ENCODE measurements around the gene EIF6. TPM values are rescaled to one million over a fixed set of nuclear protein-coding genes. Genes with fewer than 3 reads are reported as not detected.
A peak's percentile ranks its signal among the peaks of the same experiment; 100 is the strongest.

EIF6 gene
- total RNA-seq, 4 donors from 2014 or later, result 176 to 240 (median 198) TPM

- Histone ChIP-seq H3K27ac (peak overlapping the region; percentile 96 to 99 (median 98)), H3K27me3 (no peaks in the 10 kb centered on the region), H3K4me3 (no peak overlapping the region), H3K4me1 (peaks cover 21 to 82% (median 36%) of the 10 kb centered on the region in 3 donors), H3K36me3 (peaks cover 19 to 74% (median 19%) of the 10 kb centered on the region in 3 donors), H3K9me3 (no peaks in the 10 kb centered on the region)
- no peak for TF ChIP-seq POLR2A (IDR thresholded peaks at IDR 0.05)
- TF ChIP-seq CTCF (IDR thresholded peaks at IDR 0.05), result no peak
- intact Hi-C loops (cut with DNase I), result no loop called here
- WGBS, 2 donors, result 66 to 76% methylated on average over 5 to 7 of the region's 7 CpGs
- no peak for DNase-seq
Observed at GRCh38 chr20:35279533-35280174, 4.9 kb downstream of the EIF6 start.

GRCh38 chr20:35279040-35279439 lies 5.5 kb downstream of the EIF6 start:
- H3K9me3 ChIP-seq, result no peaks in the 10 kb centered on the region
- intact Hi-C loops (cut with DNase I), result no loop called here
- H3K4me1 ChIP-seq, result peaks cover 21 to 82% (median 36%) of the 10 kb centered on the region in 3 donors
- peak overlapping the region; percentile 96 to 99 (median 98) for H3K27ac ChIP-seq
- no peaks in the 10 kb centered on the region for H3K27me3 ChIP-seq
- no peak for DNase-seq
- H3K4me3 ChIP-seq, result no peak overlapping the region
- 82 to 92% methylated on average over 3 to 4 of the region's 5 CpGs for WGBS, 2 donors
- peaks cover 19 to 80% (median 19%) of the 10 kb centered on the region in 3 donors for H3K36me3 ChIP-seq
- TF ChIP-seq CTCF (IDR thresholded peaks at IDR 0.05) (no peak), POLR2A (IDR thresholded peaks at IDR 0.05) (no peak)

GRCh38 chr20:35277531-35278395 lies 6.8 kb downstream of the EIF6 start, which contains the start of gene MMP24OS:
TSS of gene MMP24OS (minus strand) at chr20:35278122. CDS start at chr20:35277929, 193 bp downstream.
- Histone ChIP-seq H3K27ac (peak within 1 kb of the TSS; percentile 96 to 99 (median 98)), H3K27me3 (no peaks in the 10 kb centered on the region), H3K36me3 (peaks cover 19 to 82% (median 19%) of the 10 kb centered on the region in 3 donors), H3K4me1 (peaks cover 10 to 69% (median 24%) of the 10 kb centered on the region in 3 donors), H3K4me3 (peak within 1 kb of the TSS; percentile 64 to 94 (median 84)), H3K9me3 (no peaks in the 10 kb centered on the region)
- TF ChIP-seq CTCF (IDR thresholded peaks at IDR 0.05) (peak in 2 of 6 experiments; percentile 8 to 17), POLR2A (IDR thresholded peaks at IDR 0.05) (peak in 3 of 4 donors; percentile 85 to 94 (median 91))
- DNase-seq, result peak; percentile 25
- WGBS, 2 donors, result 0% methylated on average over 2 of the region's 76 CpGs; no CpG with 5 or more reads in 1 of the 2 donors
- intact Hi-C loops (cut with DNase I), result no loop called here

GRCh38 chr20:35277127-35277526 lies 7.4 kb downstream of the EIF6 start:
- Histone ChIP-seq H3K36me3 (peaks cover 19 to 75% (median 19%) of the 10 kb centered on the region in 3 donors), H3K4me1 (peaks cover 10 to 63% (median 18%) of the 10 kb centered on the region in 3 donors), H3K27ac (peak overlapping the region; percentile 96 to 99 (median 98)), H3K4me3 (peak overlapping the region; percentile 64 to 94 (median 84)), H3K9me3 (no peaks in the 10 kb centered on the region), H3K27me3 (no peaks in the 10 kb centered on the region)
- intact Hi-C loops (cut with DNase I), result no loop called here
- peak in 1 of 6 experiments; percentile 4 for TF ChIP-seq CTCF (IDR thresholded peaks at IDR 0.05)
- no peak for TF ChIP-seq POLR2A (IDR thresholded peaks at IDR 0.05)
- WGBS, 2 donors, result 3 to 43% methylated on average over 1 to 8 of the region's 10 CpGs
- DNase-seq, result no peak

Measured in esophagus squamous epithelium (tissue), 5 donors.